H9 (cell line): ENCODE results near the gene FAIM2. TPM values are rescaled to one million over a fixed set of nuclear protein-coding genes. Genes with fewer than 3 reads are reported as not detected.
A peak's percentile ranks its signal among the peaks of the same experiment; 100 is the strongest.

Experiments used
- DNase-seq: peaks from one replicate; pipeline ENCODE4 v3.0.0-alpha.2; 2017
- H2AFZ ChIP-seq: one replicate; pipeline ENCODE4 v1.6.1; 2013; ENCODE audit warnings: mild to moderate bottlenecking, low read length, control low read depth, moderate library complexity
- H2AK5ac ChIP-seq: 2 replicates; pipeline ENCODE4 v1.6.1; 2013; ENCODE audit warnings: low read length, control low read depth, mixed read lengths; ENCODE audit not compliant: insufficient read length
- H2BK120ac ChIP-seq: one replicate; pipeline ENCODE4 v1.6.1; 2013; ENCODE audit warnings: low read depth, mild to moderate bottlenecking, low read length, control low read depth, inconsistent platforms; ENCODE audit not compliant: poor library complexity, severe bottlenecking
- H2BK12ac ChIP-seq: 2 replicates; pipeline ENCODE4 v1.6.1; 2013; ENCODE audit warnings: low read length, control low read depth, mixed read lengths, low read depth; ENCODE audit not compliant: insufficient read length
- H2BK15ac ChIP-seq: 2 replicates; pipeline ENCODE4 v1.6.1; 2013; ENCODE audit warnings: low read depth, low read length, control low read depth
- H2BK20ac ChIP-seq: one replicate; pipeline ENCODE4 v1.6.1; 2013; ENCODE audit warnings: low read depth, mild to moderate bottlenecking, low read length, control low read depth, inconsistent platforms; ENCODE audit not compliant: poor library complexity, severe bottlenecking
- H2BK5ac ChIP-seq: 2 replicates; pipeline ENCODE4 v1.6.1; 2013; ENCODE audit warnings: low read length, control low read depth, mixed read lengths; ENCODE audit not compliant: insufficient read length
- H3K14ac ChIP-seq: 2 replicates; pipeline ENCODE4 v1.6.1; 2013; ENCODE audit warnings: low read length, control low read depth; ENCODE audit not compliant: insufficient read depth
- H3K18ac ChIP-seq: 2 replicates; pipeline ENCODE4 v1.6.1; 2013; ENCODE audit warnings: low read depth, mild to moderate bottlenecking, mixed read lengths, low read length, control low read depth; ENCODE audit not compliant: insufficient read length
- H3K23ac ChIP-seq: 2 replicates; pipeline ENCODE4 v1.6.1; 2013; ENCODE audit warnings: low read length, control low read depth, mixed read lengths, low read depth; ENCODE audit not compliant: insufficient read length
- H3K23me2 ChIP-seq: 2 replicates; pipeline ENCODE4 v1.6.1; 2013; ENCODE audit warnings: low read depth, mild to moderate bottlenecking, mixed read lengths, low read length, control low read depth; ENCODE audit not compliant: insufficient read length, poor library complexity, severe bottlenecking
- H3K27ac ChIP-seq: 2 replicates; pipeline ENCODE4 v1.5.1; 2013; ENCODE audit warnings: low read length, control low read depth, mixed read lengths, low read depth; ENCODE audit not compliant: insufficient read length
- H3K27me3 ChIP-seq: 2 replicates; pipeline ENCODE4 v1.6.1; 2013; ENCODE audit warnings: low read length, control low read depth, inconsistent platforms; ENCODE audit not compliant: insufficient read depth
- H3K4ac ChIP-seq: 2 replicates; pipeline ENCODE4 v1.6.1; 2013; ENCODE audit warnings: low read depth, mild to moderate bottlenecking, control low read depth, inconsistent platforms, low read length, moderate library complexity
- H3K4me1 ChIP-seq: 2 replicates; pipeline ENCODE4 v1.6.1; 2013; ENCODE audit warnings: low read length, control low read depth, inconsistent platforms; ENCODE audit not compliant: insufficient read depth
- H3K4me2 ChIP-seq: 2 replicates; pipeline ENCODE4 v1.6.1; 2013; ENCODE audit warnings: low read length, control low read depth, mixed read lengths; ENCODE audit not compliant: insufficient read length, insufficient read depth
- H3K56ac ChIP-seq: 2 replicates; pipeline ENCODE4 v1.6.1; 2013; ENCODE audit warnings: low read depth, mild to moderate bottlenecking, mixed read lengths, low read length, control low read depth; ENCODE audit not compliant: insufficient read length
- H3K79me1 ChIP-seq: 2 replicates; pipeline ENCODE4 v1.6.1; 2013; ENCODE audit warnings: low read depth, mild to moderate bottlenecking, moderate library complexity, low read length, control low read depth, inconsistent platforms; ENCODE audit not compliant: insufficient read depth, poor library complexity, severe bottlenecking
- H3K79me2 ChIP-seq: 2 replicates; pipeline ENCODE4 v1.6.1; 2013; ENCODE audit warnings: low read length, control low read depth, inconsistent platforms; ENCODE audit not compliant: insufficient read depth
- H3K9ac ChIP-seq: 2 replicates; pipeline ENCODE4 v1.6.1; 2013; ENCODE audit warnings: low read length, control low read depth, mixed read lengths; ENCODE audit not compliant: insufficient read length; ENCODE audit errors: extremely low read depth
- H3K9me3 ChIP-seq: one replicate; pipeline ENCODE4 v1.6.1; 2013; ENCODE audit warnings: low read depth, low read length, inconsistent platforms; ENCODE audit not compliant: control insufficient read depth
- H3T11ph ChIP-seq: one replicate; pipeline ENCODE4 v1.6.1; 2013; ENCODE audit warnings: mild to moderate bottlenecking, low read length, control low read depth, inconsistent platforms
- H4K20me1 ChIP-seq: one replicate; pipeline ENCODE4 v1.6.1; 2013; ENCODE audit not compliant: control insufficient read depth, insufficient read length, insufficient read depth
- H4K5ac ChIP-seq: 2 replicates; pipeline ENCODE4 v1.6.1; 2013; ENCODE audit warnings: low read depth, mild to moderate bottlenecking, mixed read lengths, low read length, control low read depth; ENCODE audit not compliant: insufficient read length
- H4K8ac ChIP-seq: replicated peaks from 2 replicates; pipeline ENCODE4 v1.6.1; 2013; ENCODE audit warnings: low read length, control low read depth, mixed read lengths, low read depth; ENCODE audit not compliant: insufficient read length
- H4K91ac ChIP-seq: 2 replicates; pipeline ENCODE4 v1.6.1; 2013; ENCODE audit warnings: low read depth, mild to moderate bottlenecking, moderate library complexity, mixed read lengths, low read length, control low read depth; ENCODE audit not compliant: insufficient read length
- H3K27ac Mint-ChIP-seq, 3 experiments: 2 replicates in 2 of 3; 3 replicates in 1 of 3; pipeline ENCODE4 v1.8.0; 2020 to 2021; ENCODE audit warnings: mixed read lengths in 3 of 3, mild to moderate bottlenecking in 1 of 3, moderate library complexity in 1 of 3
- H3K27me3 Mint-ChIP-seq: 2 replicates; pipeline ENCODE4 v1.8.0; 2021; ENCODE audit warnings: low read depth, mild to moderate bottlenecking, moderate library complexity, mixed read lengths
- H3K36me3 Mint-ChIP-seq, 3 experiments: 2 replicates in 2 of 3; 3 replicates in 1 of 3; pipeline ENCODE4 v1.8.0; 2020 to 2021; ENCODE audit warnings: low read depth in 3 of 3, mixed read lengths in 3 of 3; ENCODE audit not compliant: insufficient read depth in 1 of 3
- H3K4me1 Mint-ChIP-seq, 2 experiments: 2 replicates each; pipeline ENCODE4 v1.8.0; 2020; ENCODE audit warnings: mixed read lengths in 2 of 2
- H3K4me3 Mint-ChIP-seq, 2 experiments: 2 replicates in 1 of 2; 3 replicates in 1 of 2; pipeline ENCODE4 v1.8.0; 2020 to 2021; ENCODE audit warnings: mild to moderate bottlenecking in 2 of 2, mixed read lengths in 2 of 2, moderate library complexity in 1 of 2
- H3K9me3 Mint-ChIP-seq, 2 experiments: 2 replicates in 1 of 2; 3 replicates in 1 of 2; pipeline ENCODE4 v1.8.0; 2020; ENCODE audit warnings: mild to moderate bottlenecking in 2 of 2, mixed read lengths in 2 of 2, moderate library complexity in 1 of 2
- WGBS: extraction: QIAGEN DNeasy Blood & Tissue Kit; methylation state at CpG from one replicate; pipeline ENCODE4 v1.1.7; 2013; ENCODE audit warnings: missing lambda C conversion rate, low lambda C conversion rate, mixed read lengths; ENCODE audit not compliant: insufficient read length; ENCODE audit errors: extremely low coverage; 5-methylcytosine and 5-hydroxymethylcytosine counted together
- total RNA-seq: library from RNA; stranded (reverse); gene quantifications from 2 replicates; pipeline ENCODE4 v1.2.1, GENCODE V29; 2021
- TF ChIP-seq, protein P1 (sequence below): fragments of 200-600 bp; sonication (generic); conservative IDR thresholded peaks from 3 replicates; pipeline ENCODE4 v1.8.0; 2021; ENCODE audit warnings: antibody characterized with exemption, mild to moderate bottlenecking

FAIM2 gene
- total RNA-seq, 1 experiment from 2014 or later, result 0.42 TPM

GRCh38 chr12:49933796-49934195 is 30.1 kb upstream of the FAIM2 start:
- H2AFZ ChIP-seq, result no peak overlapping the region
- TF ChIP-seq, protein P1, sequence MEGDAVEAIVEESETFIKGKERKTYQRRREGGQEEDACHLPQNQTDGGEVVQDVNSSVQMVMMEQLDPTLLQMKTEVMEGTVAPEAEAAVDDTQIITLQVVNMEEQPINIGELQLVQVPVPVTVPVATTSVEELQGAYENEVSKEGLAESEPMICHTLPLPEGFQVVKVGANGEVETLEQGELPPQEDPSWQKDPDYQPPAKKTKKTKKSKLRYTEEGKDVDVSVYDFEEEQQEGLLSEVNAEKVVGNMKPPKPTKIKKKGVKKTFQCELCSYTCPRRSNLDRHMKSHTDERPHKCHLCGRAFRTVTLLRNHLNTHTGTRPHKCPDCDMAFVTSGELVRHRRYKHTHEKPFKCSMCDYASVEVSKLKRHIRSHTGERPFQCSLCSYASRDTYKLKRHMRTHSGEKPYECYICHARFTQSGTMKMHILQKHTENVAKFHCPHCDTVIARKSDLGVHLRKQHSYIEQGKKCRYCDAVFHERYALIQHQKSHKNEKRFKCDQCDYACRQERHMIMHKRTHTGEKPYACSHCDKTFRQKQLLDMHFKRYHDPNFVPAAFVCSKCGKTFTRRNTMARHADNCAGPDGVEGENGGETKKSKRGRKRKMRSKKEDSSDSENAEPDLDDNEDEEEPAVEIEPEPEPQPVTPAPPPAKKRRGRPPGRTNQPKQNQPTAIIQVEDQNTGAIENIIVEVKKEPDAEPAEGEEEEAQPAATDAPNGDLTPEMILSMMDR, result no peak

More at GRCh38 chr12:49933796-49934195, 30.1 kb upstream of the FAIM2 start:
- Histone ChIP-seq H3K23ac (no peak overlapping the region), H4K20me1 (no peaks in the 10 kb centered on the region), H3K4me1 (no peaks in the 10 kb centered on the region), H2BK120ac (no peak overlapping the region), H3K9ac (no peak overlapping the region), H3K27me3 (no peaks in the 10 kb centered on the region), H3K23me2 (no peaks in the 10 kb centered on the region), H4K5ac (no peak overlapping the region), H2BK20ac (no peak overlapping the region), H3K14ac (no peak overlapping the region), H3K79me2 (no peaks in the 10 kb centered on the region), H3K18ac (no peak overlapping the region), H4K8ac (no peak overlapping the region), H3K4me2 (no peak overlapping the region), H2BK15ac (no peak overlapping the region), H4K91ac (no peak overlapping the region), H3K79me1 (no peaks in the 10 kb centered on the region), H3T11ph (no peak overlapping the region), H3K56ac (no peak overlapping the region), H3K4ac (no peak overlapping the region), H3K27ac (no peak overlapping the region), H2BK12ac (no peak overlapping the region), H3K9me3 (no peaks in the 10 kb centered on the region), H2BK5ac (no peak overlapping the region), H2AK5ac (no peak overlapping the region)
- H3K36me3 Mint-ChIP-seq, result no peaks in the 10 kb centered on the region
- DNase-seq, result no peak
- H3K27me3 Mint-ChIP-seq, result peaks cover 4% of the 10 kb centered on the region
- H3K4me1 Mint-ChIP-seq, result peaks cover 4 to 10% of the 10 kb centered on the region in 2 experiments
- no peaks in the 10 kb centered on the region for H3K9me3 Mint-ChIP-seq
- no peak overlapping the region for H3K4me3 Mint-ChIP-seq
- WGBS, result no CpG with 5 or more reads among the region's 5 CpGs
- H3K27ac Mint-ChIP-seq, result peak overlapping the region in 1 of 3 experiments; percentile 51; a peak in 1 of 7 replicates
